ENCODE measurements around the gene FZD10.

Gene FZD10

GRCh38 chr12:130154276-130155070 is 7.8 kb upstream of the FZD10 start:
- no peak for DNase-seq (ENCODE audit: low read depth in 2 of 2)

- DNase-seq (ENCODE audit: low read depth in 2 of 2) = no peak
Measured at GRCh38 chr12:130155416-130156073, 6.7 kb upstream of the FZD10 start.

- DNase-seq (ENCODE audit: low read depth in 2 of 2) = no peak
Measured at GRCh38 chr12:130156652-130157275, 5.5 kb upstream of the FZD10 start.

- no peak for DNase-seq (ENCODE audit: low read depth in 2 of 2)
Measured at GRCh38 chr12:130157998-130158753, 4.1 kb upstream of the FZD10 start.

GRCh38 chr12:130158754-130159059 is 3.6 kb upstream of the FZD10 start:
- no peak for DNase-seq (ENCODE audit: low read depth in 2 of 2)

GRCh38 chr12:130160306-130160705 is 2.0 kb upstream of the FZD10 start:
- no peak for DNase-seq (ENCODE audit: low read depth in 2 of 2)

- DNase-seq (ENCODE audit: low read depth in 2 of 2) = no peak
Measured at GRCh38 chr12:130160711-130161231, 1.5 kb upstream of the FZD10 start.

- no peak for DNase-seq (ENCODE audit: low read depth in 2 of 2)
Measured at GRCh38 chr12:130161261-130162243, 712 bp upstream of the FZD10 start.

GRCh38 chr12:130162745-130163460 is 639 bp downstream of the FZD10 start:
- no peak for DNase-seq (ENCODE audit: low read depth in 2 of 2)

- DNase-seq (ENCODE audit: low read depth in 2 of 2) = no peak
Measured at GRCh38 chr12:130163461-130164215, 1.4 kb downstream of the FZD10 start.

GRCh38 chr12:130164216-130164542 is 1.9 kb downstream of the FZD10 start:
- DNase-seq (ENCODE audit: low read depth in 2 of 2) = no peak

GRCh38 chr12:130164936-130165335 is 2.7 kb downstream of the FZD10 start:
- DNase-seq (ENCODE audit: low read depth in 2 of 2) = no peak

- DNase-seq (ENCODE audit: low read depth in 2 of 2) = no peak
Measured at GRCh38 chr12:130166306-130166705, 4.0 kb downstream of the FZD10 start.

- DNase-seq (ENCODE audit: low read depth in 2 of 2) = no peak
Measured at GRCh38 chr12:130167537-130167936, 5.3 kb downstream of the FZD10 start.

- no peak for DNase-seq (ENCODE audit: low read depth in 2 of 2)
Measured at GRCh38 chr12:130169256-130169655, 7.0 kb downstream of the FZD10 start.

- DNase-seq (ENCODE audit: low read depth in 2 of 2) = no peak
Measured at GRCh38 chr12:130169924-130170323, 7.7 kb downstream of the FZD10 start.

- DNase-seq (ENCODE audit: low read depth in 2 of 2) = no peak
Measured at GRCh38 chr12:130170611-130171010, 8.3 kb downstream of the FZD10 start.

- DNase-seq (ENCODE audit: low read depth in 2 of 2) = no peak
Measured at GRCh38 chr12:130177635-130178242, 15.5 kb downstream of the FZD10 start.

GRCh38 chr12:130178282-130178681 is 16.0 kb downstream of the FZD10 start:
- DNase-seq (ENCODE audit: low read depth in 2 of 2) = no peak

Measured in activated CD4-positive, alpha-beta T cell treated with anti-CD3 and anti-CD28 coated beads for 24 hours (primary cell).